Sigmoid colon (tissue), 7 donors: ENCODE results near the gene ATXN7. TPM values are rescaled to one million over a fixed set of nuclear protein-coding genes. Genes with fewer than 3 reads are reported as not detected.

Experiments
- DNase-seq: peaks from one replicate; pipeline ENCODE4 v3.0.0-alpha.2; 2019
- H3K27ac ChIP-seq, 4 donors: fragments of 200-600 bp; sonication (generic); one replicate each; pipeline ENCODE4 v1.5.1; 2016 to 2019; ENCODE audit warnings: mild to moderate bottlenecking in 1 of 4
- H3K27me3 ChIP-seq, 3 donors: fragments of 200-600 bp; sonication (generic); one replicate each; pipeline ENCODE4 v1.5.1; 2019; ENCODE audit warnings: mild to moderate bottlenecking in 1 of 3
- H3K36me3 ChIP-seq, 4 donors: fragments of 200-600 bp; sonication (generic); one replicate each; pipeline ENCODE4 v1.5.1; 2016 to 2019
- H3K4me1 ChIP-seq, 4 donors: fragments of 200-600 bp; sonication (generic); one replicate each; pipeline ENCODE4 v1.5.1; 2017 to 2019
- H3K4me3 ChIP-seq, 4 donors: fragments of 200-600 bp; sonication (generic); one replicate each; pipeline ENCODE4 v1.5.1; 2017 to 2019; ENCODE audit warnings: mild to moderate bottlenecking in 2 of 4, moderate library complexity in 1 of 4
- H3K9me3 ChIP-seq, 4 donors: fragments of 200-600 bp in 3 of 4; sonication (generic) in 3 of 4; one replicate each; pipeline versions ENCODE4 v1.5.1 to v1.6.1; 2013 to 2019
- EP300 ChIP-seq, 4 donors: sonication (generic); formaldehyde crosslinking; IDR thresholded peaks; one replicate each; pipeline ENCODE4 v1.6.1; 2017; ENCODE audit warnings: antibody characterized with exemption in 4 of 4
- POLR2A ChIP-seq, 2 donors: fragments of 450-650 bp; IDR thresholded peaks; one replicate each; pipeline ENCODE4 v1.6.1; 2016; ENCODE audit warnings: antibody characterized with exemption in 2 of 2, mild to moderate bottlenecking in 2 of 2, moderate library complexity in 2 of 2
- POLR2AphosphoS5 ChIP-seq, 4 donors: sonication (generic); formaldehyde crosslinking; IDR thresholded peaks; one replicate each; pipeline ENCODE4 v1.6.1; 2017; ENCODE audit warnings: antibody characterized with exemption in 4 of 4
- WGBS, 2 donors: extraction: QIAGEN DNeasy Blood & Tissue Kit; methylation state at CpG; one replicate each; pipeline ENCODE4 v1.1.7; 2013; 5-methylcytosine and 5-hydroxymethylcytosine counted together
- intact Hi-C: fragments of 100-400 bp; cut with DNase I; formaldehyde crosslinking; loops from one replicate; pipeline ENCODE4 v1.15.1; 2023
- polyA plus RNA-seq, 3 donors: library from polyadenylated mRNA; stranded (reverse); fragments of 200-250 nt; gene quantifications; one replicate each; pipeline ENCODE4 v1.2.3, GENCODE V29; 2013
- total RNA-seq, 4 donors: library from RNA; depleted of rRNA; stranded (reverse); fragments of >200 nt; gene quantifications; one replicate each; pipeline ENCODE4 v1.1.0, GENCODE V29; 2016
- TF ChIP-seq, protein P1 (sequence below), 4 experiments: fragments of 450-650 bp in 3 of 4; fragments of 200-600 bp in 1 of 4; IDR thresholded peaks; one replicate each; pipeline ENCODE4 v1.5.1; 2016 to 2019; ENCODE audit warnings: antibody characterized with exemption in 4 of 4, mild to moderate bottlenecking in 3 of 4, moderate library complexity in 2 of 4
- donor health status: healthy with polysubstance abuse.
- donor health status: Bipolar disorder and iron deficiency.
- donor health status: healthy.

Gene ATXN7
- total and polyA plus RNA-seq, 7 donors = 2.1 to 32.7 (median 17.8) TPM

DNA sequence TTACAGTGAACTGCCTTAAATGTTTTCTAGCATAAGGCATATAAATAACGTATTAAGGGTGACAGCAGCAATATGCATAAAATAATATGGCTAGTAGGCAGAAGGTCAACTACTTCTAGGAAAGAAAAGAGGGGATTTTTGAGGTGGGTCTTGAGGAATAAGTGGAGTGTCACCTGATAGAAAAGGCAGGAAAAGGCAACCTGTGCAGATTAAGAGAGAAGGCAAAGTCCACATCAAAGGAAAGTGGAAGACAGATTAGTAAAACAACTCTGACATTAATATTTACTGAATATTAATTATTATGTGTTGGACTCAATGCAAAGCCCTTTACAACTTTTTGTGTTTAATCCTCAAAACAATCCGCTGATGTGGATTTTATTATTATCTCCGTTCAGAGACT lies 2.9 kb upstream of the ATXN7 start:
- Histone ChIP-seq H3K4me3 (no peak overlapping the region), H3K27ac (no peak overlapping the region), H3K36me3 (no peaks in the 10 kb centered on the region), H3K27me3 (no peaks in the 10 kb centered on the region), H3K9me3 (no peaks in the 10 kb centered on the region), H3K4me1 (peaks cover 0 to 37% (median 27%) of the 10 kb centered on the region in 4 donors)
- no peak for DNase-seq
- WGBS, 2 donors = 70 to 89% methylated on average over 3 of the region's 3 CpGs
- intact Hi-C loops = loop anchor here (5.0 kb wide), 2 partner anchors 107 to 137 kb away; no protein-coding TSS in a partner anchor
- no peak for TF ChIP-seq EP300 (IDR thresholded peaks at IDR 0.05)
- TF ChIP-seq, protein P1, sequence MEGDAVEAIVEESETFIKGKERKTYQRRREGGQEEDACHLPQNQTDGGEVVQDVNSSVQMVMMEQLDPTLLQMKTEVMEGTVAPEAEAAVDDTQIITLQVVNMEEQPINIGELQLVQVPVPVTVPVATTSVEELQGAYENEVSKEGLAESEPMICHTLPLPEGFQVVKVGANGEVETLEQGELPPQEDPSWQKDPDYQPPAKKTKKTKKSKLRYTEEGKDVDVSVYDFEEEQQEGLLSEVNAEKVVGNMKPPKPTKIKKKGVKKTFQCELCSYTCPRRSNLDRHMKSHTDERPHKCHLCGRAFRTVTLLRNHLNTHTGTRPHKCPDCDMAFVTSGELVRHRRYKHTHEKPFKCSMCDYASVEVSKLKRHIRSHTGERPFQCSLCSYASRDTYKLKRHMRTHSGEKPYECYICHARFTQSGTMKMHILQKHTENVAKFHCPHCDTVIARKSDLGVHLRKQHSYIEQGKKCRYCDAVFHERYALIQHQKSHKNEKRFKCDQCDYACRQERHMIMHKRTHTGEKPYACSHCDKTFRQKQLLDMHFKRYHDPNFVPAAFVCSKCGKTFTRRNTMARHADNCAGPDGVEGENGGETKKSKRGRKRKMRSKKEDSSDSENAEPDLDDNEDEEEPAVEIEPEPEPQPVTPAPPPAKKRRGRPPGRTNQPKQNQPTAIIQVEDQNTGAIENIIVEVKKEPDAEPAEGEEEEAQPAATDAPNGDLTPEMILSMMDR (IDR thresholded peaks at IDR 0.05) = no peak
- TF ChIP-seq POLR2A (IDR thresholded peaks at IDR 0.05) = no peak
- TF ChIP-seq POLR2AphosphoS5 (IDR thresholded peaks at IDR 0.05) = no peak

DNA sequence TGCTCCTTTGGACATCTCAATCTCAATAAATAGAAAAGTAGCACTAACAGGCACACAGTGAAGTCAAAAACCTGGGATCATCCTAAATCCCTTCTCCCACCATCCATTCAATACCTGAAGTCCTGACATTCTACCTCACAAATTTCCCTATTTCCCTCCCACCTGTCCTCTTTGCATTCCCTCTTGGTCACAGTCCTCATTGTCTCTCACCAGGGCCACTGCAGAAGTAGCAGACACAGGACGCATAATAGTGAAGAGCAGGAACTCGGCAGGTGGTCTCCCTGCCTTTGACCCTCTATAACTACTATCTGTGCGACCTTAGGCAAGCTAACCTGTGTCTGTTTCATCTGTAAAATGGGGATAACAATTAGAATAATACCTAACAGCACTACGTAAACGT lies 2.4 kb upstream of the ATXN7 start:
- DNase-seq = no peak
- 89 to 94% methylated on average over 5 of the region's 5 CpGs for WGBS, 2 donors
- Histone ChIP-seq H3K9me3 (no peaks in the 10 kb centered on the region), H3K27me3 (no peaks in the 10 kb centered on the region), H3K4me3 (no peak overlapping the region), H3K27ac (no peak overlapping the region), H3K36me3 (no peaks in the 10 kb centered on the region), H3K4me1 (peaks cover 0 to 37% (median 27%) of the 10 kb centered on the region in 4 donors)
- TF ChIP-seq EP300 (IDR thresholded peaks at IDR 0.05) (no peak), POLR2AphosphoS5 (IDR thresholded peaks at IDR 0.05) (no peak), POLR2A (IDR thresholded peaks at IDR 0.05) (no peak)
- TF ChIP-seq, protein P1 (IDR thresholded peaks at IDR 0.05) = no peak
- intact Hi-C loops = loop anchor here (5.0 kb wide), 2 partner anchors 106 to 136 kb away; no protein-coding TSS in a partner anchor

DNA sequence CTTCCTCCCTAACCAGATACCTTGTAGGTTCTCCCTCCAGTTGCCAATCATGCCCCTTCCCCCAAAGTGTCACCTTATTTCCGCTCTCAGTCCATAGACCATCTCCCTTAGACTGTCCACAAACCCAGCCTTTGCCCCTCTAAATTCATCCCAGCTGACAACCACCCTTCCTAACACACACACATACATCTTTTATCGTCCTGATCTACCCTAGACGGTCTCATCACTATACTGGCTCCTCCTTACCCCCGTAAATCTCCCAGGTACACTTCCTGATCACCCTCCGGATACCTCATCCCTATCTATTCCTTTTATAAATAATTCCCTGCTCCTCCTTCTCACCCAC lies 890 bp upstream of the ATXN7 start:
- 10 to 24% methylated on average over 5 of the region's 5 CpGs for WGBS, 2 donors
- intact Hi-C loops = loop anchor here (5.0 kb wide), 2 partner anchors 105 to 135 kb away; no protein-coding TSS in a partner anchor
- peak overlapping the region; percentile 95 to 99 (median 98) for H3K4me3 ChIP-seq

DNA sequence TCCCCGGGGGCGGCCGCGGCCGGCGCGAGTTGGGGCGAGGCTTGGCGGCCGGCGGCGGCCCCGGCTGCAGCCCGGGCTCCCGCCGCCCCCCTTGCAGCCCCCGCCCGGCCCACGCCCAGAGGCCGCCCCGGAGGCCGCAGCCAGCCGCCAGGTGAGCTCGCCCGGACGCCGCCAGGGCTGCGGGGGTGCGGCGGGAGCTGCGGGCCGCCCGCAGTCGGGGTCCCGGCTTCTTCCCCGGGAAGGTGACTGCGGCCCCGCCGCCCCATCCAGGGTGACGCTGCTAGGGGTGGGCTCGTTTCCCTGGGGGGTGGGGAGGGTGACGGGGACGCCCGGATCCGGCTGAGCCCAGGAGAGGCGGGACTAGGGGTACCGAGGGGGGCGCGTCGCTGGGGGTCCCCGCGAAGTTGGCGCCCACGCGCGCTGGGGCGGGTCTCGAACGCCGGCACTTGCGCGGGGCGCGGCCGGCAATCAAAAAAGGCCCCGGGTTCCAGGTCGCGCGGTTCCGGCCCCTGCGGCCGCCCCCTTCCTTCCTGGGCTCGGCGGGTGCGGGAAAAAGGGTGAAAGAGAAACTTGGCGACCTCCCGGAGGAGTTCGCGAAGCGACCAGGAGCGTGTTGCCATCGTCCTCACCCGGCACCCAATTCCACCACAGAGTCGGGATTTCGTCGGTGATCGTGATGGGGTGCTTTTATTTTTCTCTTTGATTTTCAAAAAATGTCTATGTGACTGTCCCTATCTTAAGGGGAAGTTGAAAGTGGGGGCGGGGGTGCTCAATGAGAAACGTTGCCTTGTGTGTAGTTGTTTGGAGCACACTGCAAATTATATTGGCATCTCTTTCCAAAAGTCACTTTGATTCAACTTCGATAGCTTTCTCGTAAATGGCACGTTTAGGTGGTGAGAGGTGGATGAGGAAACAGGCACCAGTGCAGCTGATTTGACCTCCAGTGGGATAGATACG lies 619 bp downstream of the ATXN7 start:
- no peaks in the 10 kb centered on the region for H3K9me3 ChIP-seq
- WGBS, 2 donors = 0 to 1% methylated on average over 93 of the region's 93 CpGs
- intact Hi-C loops = loop anchor here (1.0 to 5.0 kb wide), 3 partner anchors 47 to 133 kb away; no protein-coding TSS in a partner anchor
- H3K27me3 ChIP-seq = no peaks in the 10 kb centered on the region
- peak overlapping the region; percentile 91 to 99 (median 97) for H3K4me3 ChIP-seq
- H3K4me1 ChIP-seq = peaks cover 0 to 30% (median 23%) of the 10 kb centered on the region in 4 donors
- TF ChIP-seq POLR2AphosphoS5 (IDR thresholded peaks at IDR 0.05) = no peak
- TF ChIP-seq, protein P1 (IDR thresholded peaks at IDR 0.05) = no peak
- no peak for TF ChIP-seq POLR2A (IDR thresholded peaks at IDR 0.05)
- no peak for TF ChIP-seq EP300 (IDR thresholded peaks at IDR 0.05)
- peak overlapping the region; percentile 84 to 95 (median 94) for H3K27ac ChIP-seq
- no peak for DNase-seq
- no peaks in the 10 kb centered on the region for H3K36me3 ChIP-seq

More for the DNA sequence above, 890 bp upstream of the ATXN7 start:
- Histone ChIP-seq H3K27me3 (no peaks in the 10 kb centered on the region), H3K27ac (peak overlapping the region; percentile 84 to 94 (median 87)), H3K36me3 (no peaks in the 10 kb centered on the region), H3K9me3 (no peaks in the 10 kb centered on the region), H3K4me1 (peaks cover 0 to 33% (median 26%) of the 10 kb centered on the region in 4 donors)
- no peak for DNase-seq
- TF ChIP-seq, protein P1 (IDR thresholded peaks at IDR 0.05) = no peak
- TF ChIP-seq POLR2AphosphoS5 (IDR thresholded peaks at IDR 0.05) (no peak), EP300 (IDR thresholded peaks at IDR 0.05) (no peak), POLR2A (IDR thresholded peaks at IDR 0.05) (no peak)
